Stomach (tissue), 9 donors: Measurements from ENCODE around the gene TRIM9. TPM values are rescaled to one million over a fixed set of nuclear protein-coding genes. Genes with fewer than 3 reads are reported as not detected.

Experiments
- DNase-seq, 2 donors: peaks; one replicate each; pipeline versions ENCODE4 v3.0.0 to v3.0.0-alpha.2; 2013 to 2019
- H3K27ac ChIP-seq, 5 donors: fragments of 200-600 bp in 4 of 5; sonication (generic) in 4 of 5; one replicate each; pipeline ENCODE4 v1.5.1; 2013 to 2019; ENCODE audit warnings: mild to moderate bottlenecking in 1 of 5, moderate library complexity in 1 of 5
- H3K27me3 ChIP-seq, 3 donors: fragments of 200-600 bp; sonication (generic); one replicate each; pipeline ENCODE4 v1.5.1; 2017 to 2019; ENCODE audit warnings: mixed run types in 1 of 3
- H3K36me3 ChIP-seq, 4 donors: fragments of 200-600 bp; sonication (generic); 1 replicate in 3 of 4; 2 replicates in 1 of 4; pipeline ENCODE4 v1.5.1; 2016 to 2019
- H3K4me1 ChIP-seq, 4 donors: fragments of 200-600 bp; sonication (generic); one replicate each; pipeline ENCODE4 v1.5.1; 2016 to 2019
- H3K4me3 ChIP-seq, 4 donors: fragments of 200-600 bp; sonication (generic) in 3 of 4; one replicate each; pipeline ENCODE4 v1.5.1; 2016 to 2019; ENCODE audit warnings: mild to moderate bottlenecking in 1 of 4
- H3K9me3 ChIP-seq, 4 donors: fragments of 200-600 bp; sonication (generic); one replicate each; pipeline ENCODE4 v1.5.1; 2016 to 2019
- CTCF ChIP-seq, 7 experiments: fragments of 450-650 bp in 4 of 7; fragments of 200-600 bp in 3 of 7; sonication (generic) in 3 of 7; IDR thresholded peaks; one replicate each; pipeline ENCODE4 v1.5.1; 2016 to 2019; ENCODE audit warnings: antibody characterized with exemption in 7 of 7, control low read depth in 2 of 7, mild to moderate bottlenecking in 1 of 7
- EP300 ChIP-seq: sonication (generic); formaldehyde crosslinking; IDR thresholded peaks from one replicate; pipeline ENCODE4 v1.6.1; 2017; ENCODE audit warnings: antibody characterized with exemption
- POLR2A ChIP-seq, 4 donors: fragments of 450-650 bp; IDR thresholded peaks; one replicate each; pipeline ENCODE4 v1.6.1; 2016; ENCODE audit warnings: antibody characterized with exemption in 4 of 4, control low read depth in 2 of 4, mild to moderate bottlenecking in 1 of 4, moderate library complexity in 1 of 4
- POLR2AphosphoS5 ChIP-seq, 3 donors: sonication (generic); formaldehyde crosslinking; IDR thresholded peaks; one replicate each; pipeline ENCODE4 v1.6.1; 2016; ENCODE audit warnings: antibody characterized with exemption in 3 of 3
- WGBS, 5 donors: extraction: QIAGEN DNeasy Blood & Tissue Kit in 3 of 5; methylation state at CpG; one replicate each; pipeline versions ENCODE4 v1.1.5 to v1.1.7; 2013 to 2018; 5-methylcytosine and 5-hydroxymethylcytosine counted together
- intact Hi-C: fragments of 100-400 bp; cut with DNase I; formaldehyde crosslinking; loops from one replicate; pipeline ENCODE4 v1.15.1; 2023; ENCODE audit warnings: low total_unique reads
- polyA plus RNA-seq, 3 donors: library from polyadenylated mRNA; stranded (reverse); fragments of 200-250 nt; gene quantifications; one replicate each; pipeline ENCODE4 v1.2.3, GENCODE V29; 2013
- total RNA-seq, 5 donors: library from RNA; depleted of rRNA; stranded (reverse); fragments of >200 nt; gene quantifications; one replicate each; pipeline versions ENCODE4 v1.1.0 to v1.2.3, GENCODE V29; 2014 to 2016
- donor health status: healthy with polysubstance abuse.
- donor health status: Bipolar disorder and iron deficiency.
- donor health status: healthy.

TRIM9 gene
- total and polyA plus RNA-seq, 8 donors, result 0.45 to 15.1 (median 1.2) TPM

- H3K27me3 ChIP-seq, result no peaks in the 10 kb centered on the region
- no peaks in the 10 kb centered on the region for H3K9me3 ChIP-seq
- TF ChIP-seq CTCF (IDR thresholded peaks at IDR 0.05) (no peak), EP300 (no peak), POLR2AphosphoS5 (IDR thresholded peaks at IDR 0.05) (no peak), POLR2A (IDR thresholded peaks at IDR 0.05) (no peak)
- DNase-seq, result no peak
- H3K4me1 ChIP-seq, result peaks cover 0 to 11% (median 5%) of the 10 kb centered on the region in 4 donors
- no peak overlapping the region for H3K27ac ChIP-seq
- intact Hi-C loops, result no loop called here
- H3K36me3 ChIP-seq, result no peaks in the 10 kb centered on the region
- H3K4me3 ChIP-seq, result no peak overlapping the region
These were observed 86.5 kb downstream of the TRIM9 start for GRCh38 chr14:51008446-51008845.

- WGBS, 5 donors, result 45 to 73% (median 71%) methylated on average over 4 of the region's 4 CpGs
These were observed 88.1 kb downstream of the TRIM9 start for GRCh38 chr14:51006781-51007211.

GRCh38 chr14:51006324-51006723 is 88.6 kb downstream of the TRIM9 start:
- 65 to 82% (median 66%) methylated on average over 2 of the region's 2 CpGs for WGBS, 5 donors
- TF ChIP-seq EP300 (no peak), CTCF (IDR thresholded peaks at IDR 0.05) (no peak), POLR2AphosphoS5 (IDR thresholded peaks at IDR 0.05) (no peak), POLR2A (IDR thresholded peaks at IDR 0.05) (no peak)
- Histone ChIP-seq H3K4me3 (no peak overlapping the region), H3K4me1 (peaks cover 0 to 11% (median 5%) of the 10 kb centered on the region in 4 donors), H3K36me3 (no peaks in the 10 kb centered on the region), H3K27ac (no peak overlapping the region), H3K9me3 (no peaks in the 10 kb centered on the region), H3K27me3 (no peaks in the 10 kb centered on the region)
- intact Hi-C loops, result no loop called here
- DNase-seq, result no peak

More at GRCh38 chr14:51006781-51007211, 88.1 kb downstream of the TRIM9 start:
- TF ChIP-seq EP300, result no peak
- no peak for TF ChIP-seq CTCF (IDR thresholded peaks at IDR 0.05)
- TF ChIP-seq POLR2A (IDR thresholded peaks at IDR 0.05), result no peak
- TF ChIP-seq POLR2AphosphoS5 (IDR thresholded peaks at IDR 0.05), result no peak
- no peak overlapping the region for H3K27ac ChIP-seq
- peaks cover 0 to 11% (median 5%) of the 10 kb centered on the region in 4 donors for H3K4me1 ChIP-seq
- H3K36me3 ChIP-seq, result no peaks in the 10 kb centered on the region
- no peaks in the 10 kb centered on the region for H3K9me3 ChIP-seq
- intact Hi-C loops, result no loop called here
- H3K27me3 ChIP-seq, result no peaks in the 10 kb centered on the region
- peak in 1 of 2 donors; percentile 51 for DNase-seq
- no peak overlapping the region for H3K4me3 ChIP-seq

GRCh38 chr14:51004801-51005526 is 89.9 kb downstream of the TRIM9 start:
- no peak for DNase-seq
- Histone ChIP-seq H3K4me1 (peaks cover 0 to 11% (median 5%) of the 10 kb centered on the region in 4 donors), H3K9me3 (no peaks in the 10 kb centered on the region), H3K27ac (peak overlapping the region in 1 of 5 donors; percentile 34), H3K27me3 (no peaks in the 10 kb centered on the region), H3K36me3 (no peaks in the 10 kb centered on the region), H3K4me3 (no peak overlapping the region)
- intact Hi-C loops, result no loop called here
- whole genome bisulfite sequencing, 5 donors, result 22 to 41% (median 34%) methylated on average over 6 of the region's 6 CpGs
- no peak for TF ChIP-seq CTCF (IDR thresholded peaks at IDR 0.05)
- no peak for TF ChIP-seq EP300
- no peak for TF ChIP-seq POLR2A (IDR thresholded peaks at IDR 0.05)
- no peak for TF ChIP-seq POLR2AphosphoS5 (IDR thresholded peaks at IDR 0.05)
